Glutamatergic neuron (in vitro differentiated cells): ENCODE measurements around the gene SOWAHA. TPM values are rescaled to one million over a fixed set of nuclear protein-coding genes. Genes with fewer than 3 reads are reported as not detected.

ENCODE experiments used
- DNase-seq: peaks from one replicate; pipeline ENCODE4 v3.0.0; 2022
- H3K27ac Mint-ChIP-seq: one replicate; pipeline ENCODE4 v1.8.0; 2020; ENCODE audit warnings: mild to moderate bottlenecking, mixed read lengths, inconsistent platforms; ENCODE audit not compliant: unreplicated experiment
- H3K27me3 Mint-ChIP-seq: one replicate; pipeline ENCODE4 v1.8.0; 2020; ENCODE audit warnings: mild to moderate bottlenecking, moderate library complexity, mixed read lengths, inconsistent platforms; ENCODE audit not compliant: unreplicated experiment
- H3K36me3 Mint-ChIP-seq: one replicate; pipeline ENCODE4 v1.8.0; 2020; ENCODE audit warnings: mild to moderate bottlenecking, mixed read lengths, inconsistent platforms; ENCODE audit not compliant: unreplicated experiment
- H3K4me1 Mint-ChIP-seq: one replicate; pipeline ENCODE4 v1.8.0; 2020; ENCODE audit warnings: mild to moderate bottlenecking, low read depth, mixed read lengths, inconsistent platforms; ENCODE audit not compliant: unreplicated experiment
- H3K4me3 Mint-ChIP-seq: one replicate; pipeline ENCODE4 v1.8.0; 2020; ENCODE audit warnings: mild to moderate bottlenecking, mixed read lengths, inconsistent platforms; ENCODE audit not compliant: unreplicated experiment
- H3K9me3 Mint-ChIP-seq: one replicate; pipeline ENCODE4 v1.8.0; 2020; ENCODE audit warnings: mild to moderate bottlenecking, moderate library complexity, mixed read lengths, inconsistent platforms; ENCODE audit not compliant: unreplicated experiment
- long read RNA-seq: library from polyadenylated mRNA; unstranded; transcript quantifications from one replicate; pipeline ENCODE4 v2.0.0, GENCODE V29; 2020; ENCODE audit not compliant: unreplicated experiment
- total RNA-seq: library from RNA; stranded (reverse); fragmentation: NEBNext Ultra II Directional; extraction: Animal tissue kit (Norgen Biotek cat#: 25700); gene quantifications from one replicate; pipeline ENCODE4 v1.2.1, GENCODE V29; 2021; ENCODE audit not compliant: unreplicated experiment
- TF ChIP-seq, protein P1 (sequence below): fragments of 200-600 bp; sonication (generic); IDR thresholded peaks from one replicate; pipeline ENCODE4 v1.5.0; 2021; ENCODE audit not compliant: partially characterized antibody, unreplicated experiment

SOWAHA gene
- total RNA-seq, result 0.12 TPM
- long read RNA-seq, result 0 reads

DNA sequence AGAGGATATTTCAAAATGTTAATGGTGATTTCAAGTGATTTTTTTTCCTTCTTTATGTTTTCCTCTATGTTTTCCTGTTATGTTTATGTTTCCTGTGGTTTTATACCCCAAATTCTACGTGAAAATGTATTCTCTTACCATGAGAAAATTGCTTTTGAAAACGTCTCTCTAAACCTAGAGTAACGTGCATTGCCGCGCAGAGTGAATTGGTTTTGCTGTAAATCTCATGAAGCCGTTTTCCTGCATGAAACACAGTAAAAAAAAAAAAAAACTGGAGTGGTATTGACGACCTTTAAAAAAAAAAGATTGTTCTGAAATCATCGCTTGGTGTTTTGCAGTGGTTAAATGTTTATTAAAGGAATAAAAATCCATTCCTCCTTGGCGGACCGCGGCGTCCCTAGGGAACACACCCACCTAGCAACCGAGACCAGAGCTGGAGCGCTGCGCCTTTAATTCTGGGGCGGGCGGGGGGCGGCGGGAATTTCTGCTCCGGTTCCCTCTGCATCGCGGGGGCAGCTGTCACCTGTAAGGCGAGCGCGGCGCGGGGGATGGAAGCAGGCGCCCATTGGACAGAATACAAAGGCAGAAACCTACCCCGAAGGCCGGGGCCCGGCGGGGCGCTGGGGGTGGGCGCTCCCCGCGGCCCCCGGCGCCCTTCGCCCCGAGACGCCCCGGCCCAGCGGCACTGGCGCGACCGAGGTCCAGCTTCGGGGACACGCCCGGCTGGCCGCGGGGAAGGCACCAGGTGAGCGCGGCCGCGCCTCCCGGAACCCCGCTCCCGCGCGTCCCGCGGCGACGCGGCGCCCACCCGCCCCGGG, at the start of gene SOWAHA:
TSS of gene SOWAHA (plus strand) at position 522 of the 818 bp plus-strand sequence. CDS start 320 bp downstream, outside the sequence.
- DNase-seq, result no peak
- TF ChIP-seq, protein P1, sequence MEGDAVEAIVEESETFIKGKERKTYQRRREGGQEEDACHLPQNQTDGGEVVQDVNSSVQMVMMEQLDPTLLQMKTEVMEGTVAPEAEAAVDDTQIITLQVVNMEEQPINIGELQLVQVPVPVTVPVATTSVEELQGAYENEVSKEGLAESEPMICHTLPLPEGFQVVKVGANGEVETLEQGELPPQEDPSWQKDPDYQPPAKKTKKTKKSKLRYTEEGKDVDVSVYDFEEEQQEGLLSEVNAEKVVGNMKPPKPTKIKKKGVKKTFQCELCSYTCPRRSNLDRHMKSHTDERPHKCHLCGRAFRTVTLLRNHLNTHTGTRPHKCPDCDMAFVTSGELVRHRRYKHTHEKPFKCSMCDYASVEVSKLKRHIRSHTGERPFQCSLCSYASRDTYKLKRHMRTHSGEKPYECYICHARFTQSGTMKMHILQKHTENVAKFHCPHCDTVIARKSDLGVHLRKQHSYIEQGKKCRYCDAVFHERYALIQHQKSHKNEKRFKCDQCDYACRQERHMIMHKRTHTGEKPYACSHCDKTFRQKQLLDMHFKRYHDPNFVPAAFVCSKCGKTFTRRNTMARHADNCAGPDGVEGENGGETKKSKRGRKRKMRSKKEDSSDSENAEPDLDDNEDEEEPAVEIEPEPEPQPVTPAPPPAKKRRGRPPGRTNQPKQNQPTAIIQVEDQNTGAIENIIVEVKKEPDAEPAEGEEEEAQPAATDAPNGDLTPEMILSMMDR, result no peak
- Mint-ChIP-seq H3K9me3 (peaks cover 8% of the 10 kb centered on the region), H3K36me3 (peaks cover 10% of the 10 kb centered on the region), H3K4me3 (peak within 1 kb of the TSS; percentile 81), H3K27ac (no peak within 1 kb of the TSS), H3K4me1 (peaks cover 4% of the 10 kb centered on the region), H3K27me3 (peaks cover 15% of the 10 kb centered on the region)

DNA sequence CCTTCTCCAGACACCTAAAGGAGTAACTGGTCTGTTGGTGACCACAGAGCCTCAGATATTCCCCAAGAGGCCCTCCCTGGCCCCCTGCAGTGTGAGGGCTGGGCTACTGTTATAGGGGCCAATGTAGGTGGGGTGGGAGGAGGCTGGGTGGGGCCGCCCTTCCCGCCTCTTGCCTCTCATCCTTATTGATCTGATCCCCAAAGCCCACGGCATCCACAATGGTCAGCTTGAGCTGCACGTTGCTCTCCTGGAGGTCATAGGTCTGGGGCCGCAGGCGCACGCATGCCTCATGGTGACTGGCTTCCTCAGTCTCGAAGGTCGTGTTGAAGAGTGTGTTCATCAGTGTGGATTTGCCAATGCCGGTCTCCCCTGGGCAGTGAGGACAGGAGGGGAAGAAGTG, 49.1 kb upstream of the SOWAHA start:
- H3K4me1 Mint-ChIP-seq, result no peaks in the 10 kb centered on the region
- H3K36me3 Mint-ChIP-seq, result peaks cover under 1% of the 10 kb centered on the region
- TF ChIP-seq, protein P1, result no peak
- peaks cover 4% of the 10 kb centered on the region for H3K9me3 Mint-ChIP-seq
- DNase-seq, result no peak
- peaks cover 14% of the 10 kb centered on the region for H3K27me3 Mint-ChIP-seq
- no peak overlapping the region for H3K4me3 Mint-ChIP-seq
- H3K27ac Mint-ChIP-seq, result no peak overlapping the region

DNA sequence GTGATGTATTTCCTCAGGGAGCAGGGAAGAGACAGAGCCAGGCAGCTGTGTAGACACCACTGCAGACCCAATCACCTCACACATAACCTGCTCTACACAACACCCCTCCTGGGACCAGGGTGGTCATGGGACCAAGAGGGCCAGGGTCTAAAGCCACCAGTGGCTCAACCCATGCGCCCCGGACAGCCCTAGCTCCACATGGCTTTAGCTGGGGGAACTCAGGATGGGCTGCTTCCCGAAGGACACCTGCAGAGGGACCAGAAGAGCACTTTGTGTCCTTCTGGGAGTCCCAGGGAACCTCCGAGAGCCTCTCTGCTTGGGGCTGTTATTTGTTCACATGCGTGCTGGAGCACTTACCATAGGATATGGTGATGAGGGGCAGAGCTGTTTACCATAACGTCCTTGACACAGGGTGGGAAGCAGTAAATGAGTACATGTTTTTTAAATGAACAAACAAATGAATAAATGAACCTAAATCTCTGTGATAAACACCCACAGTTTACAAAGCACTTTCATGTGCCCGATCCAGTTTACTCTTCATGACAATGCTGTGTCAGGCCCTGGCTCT, 48.3 kb upstream of the SOWAHA start:
- no peak for DNase-seq
- no peaks in the 10 kb centered on the region for H3K36me3 Mint-ChIP-seq
- peaks cover 4% of the 10 kb centered on the region for H3K9me3 Mint-ChIP-seq
- no peaks in the 10 kb centered on the region for H3K4me1 Mint-ChIP-seq
- H3K27ac Mint-ChIP-seq, result peak overlapping the region; percentile 22
- H3K4me3 Mint-ChIP-seq, result no peak overlapping the region
- TF ChIP-seq, protein P1, result no peak
- H3K27me3 Mint-ChIP-seq, result peaks cover 16% of the 10 kb centered on the region

DNA sequence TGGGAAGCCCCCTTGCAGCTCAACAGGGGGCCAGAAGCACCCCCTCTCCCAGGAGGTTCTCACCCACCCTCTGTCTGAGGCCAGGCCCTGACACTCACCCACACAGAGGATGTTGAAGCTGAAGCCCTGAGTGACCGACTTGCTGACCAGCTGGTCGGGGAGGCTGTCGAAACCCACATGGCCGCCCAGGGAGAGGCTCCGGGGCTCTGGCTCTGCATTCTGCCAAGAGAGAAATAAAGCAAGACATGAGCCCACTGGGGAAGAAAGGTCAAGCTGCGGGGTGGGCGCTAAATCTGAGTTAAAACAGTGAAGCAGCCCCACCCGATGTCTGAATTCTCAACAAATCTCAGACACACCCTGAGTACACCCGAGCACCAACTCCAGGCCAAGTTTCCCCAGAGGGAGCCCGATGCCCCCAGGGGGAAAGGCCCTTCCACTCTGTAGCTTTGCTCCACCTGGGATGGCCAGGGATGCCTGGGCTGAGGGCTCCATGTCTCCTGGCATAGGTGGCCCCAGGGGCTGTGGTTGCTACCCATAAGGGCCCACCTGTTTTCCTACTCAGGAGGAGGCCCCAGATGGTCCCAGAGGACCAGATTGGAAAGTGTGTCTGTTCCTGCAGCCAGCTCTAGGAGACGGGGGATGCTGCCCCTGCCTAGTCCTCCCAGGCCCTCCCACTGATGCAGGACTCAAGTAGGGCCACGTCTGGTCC, 47.6 kb upstream of the SOWAHA start:
- Mint-ChIP-seq H3K27ac (no peak overlapping the region), H3K4me3 (no peak overlapping the region), H3K4me1 (no peaks in the 10 kb centered on the region), H3K9me3 (peaks cover 4% of the 10 kb centered on the region), H3K36me3 (no peaks in the 10 kb centered on the region), H3K27me3 (peaks cover 16% of the 10 kb centered on the region)
- TF ChIP-seq, protein P1, result no peak
- no peak for DNase-seq
